K562 (cell line): Measurements from ENCODE around the gene CHERP. TPM values are rescaled to one million over a fixed set of nuclear protein-coding genes. Genes with fewer than 3 reads are reported as not detected.
A peak's percentile ranks its signal among the peaks of the same experiment; 100 is the strongest.

Experiments used
- ARID3A ChIP-seq: IDR thresholded peaks from 2 replicates; pipeline ENCODE4 v1.6.1; 2012; ENCODE audit warnings: low read depth, low read length, improper control_type of control experiment, borderline replicate concordance
- EP300 ChIP-seq: IDR thresholded peaks from 2 replicates; pipeline ENCODE4 v1.6.1; 2012; ENCODE audit warnings: low read length, improper control_type of control experiment
- HDAC1 ChIP-seq, 2 experiments: fragments of 450-650 bp; IDR thresholded peaks; 2 replicates each; pipeline ENCODE4 v1.6.1; 2016 to 2017; ENCODE audit warnings: inconsistent platforms in 1 of 2, mild to moderate bottlenecking in 1 of 2, moderate library complexity in 1 of 2
- HSF4 ChIP-seq: fragments of 250-450 bp; sonication (Bioruptor Pico); IDR thresholded peaks from 2 replicates; pipeline ENCODE4 v2.1.2; 2022; ENCODE audit warnings: mild to moderate bottlenecking, moderate library complexity, borderline replicate concordance
- KDM5B ChIP-seq: fragments of 200-600 bp; sonication (generic); IDR thresholded peaks from 2 replicates; pipeline ENCODE4 v1.6.1; 2012; ENCODE audit warnings: low read depth, mild to moderate bottlenecking, moderate library complexity, low read length, control low read depth, inconsistent platforms; ENCODE audit not compliant: insufficient replicate concordance
- KLF16 ChIP-seq: IDR thresholded peaks from 2 replicates; pipeline ENCODE4 v1.6.1; 2016; ENCODE audit warnings: antibody characterized with exemption
- MYC ChIP-seq, 2 experiments: fragments of 250-450 bp in 1 of 2; sonication (Bioruptor Pico) in 1 of 2; IDR thresholded peaks; 2 replicates each; pipeline versions ENCODE4 v1.5.1 to v1.6.1; 2012 to 2021; ENCODE audit warnings: low read depth in 2 of 2, borderline replicate concordance in 1 of 2, improper control_type of control experiment in 1 of 2, low read length in 1 of 2, mild to moderate bottlenecking in 1 of 2, moderate library complexity in 1 of 2
- NCOA2 ChIP-seq, 2 experiments: fragments of 450-650 bp; IDR thresholded peaks; 2 replicates each; pipeline ENCODE4 v1.6.1; 2018; ENCODE audit warnings: mild to moderate bottlenecking in 2 of 2, moderate library complexity in 1 of 2; ENCODE audit not compliant: partially characterized antibody in 2 of 2
- NFIX ChIP-seq: fragments of 250-450 bp; sonication (Bioruptor Pico); IDR thresholded peaks from 2 replicates; pipeline ENCODE4 v1.4.0; 2020; ENCODE audit warnings: low read depth, mild to moderate bottlenecking, moderate library complexity
- NR2F6 ChIP-seq: fragments of 450-650 bp; formaldehyde crosslinking; IDR thresholded peaks from 2 replicates; pipeline ENCODE4 v1.4.0; 2020; ENCODE audit warnings: mild to moderate bottlenecking
- PHF21A ChIP-seq: fragments of 450-650 bp; IDR thresholded peaks from 2 replicates; pipeline ENCODE4 v1.6.1; 2017; ENCODE audit warnings: low read depth, borderline replicate concordance
- RAD51 ChIP-seq: fragments of 450-650 bp; IDR thresholded peaks from 2 replicates; pipeline ENCODE4 v1.7.1; 2016; ENCODE audit warnings: low read depth, mild to moderate bottlenecking, borderline replicate concordance
- RBBP5 ChIP-seq: fragments of 200-600 bp; sonication (generic); IDR thresholded peaks from 2 replicates; pipeline ENCODE4 v1.6.1; 2012; ENCODE audit warnings: borderline replicate concordance, mild to moderate bottlenecking, low read length, control low read depth, inconsistent platforms; ENCODE audit not compliant: insufficient read depth, poor library complexity, severe bottlenecking
- SIN3B ChIP-seq: fragments of 450-650 bp; IDR thresholded peaks from 2 replicates; pipeline ENCODE4 v1.6.1; 2017; ENCODE audit warnings: low read depth, mild to moderate bottlenecking, moderate library complexity
- SP2 ChIP-seq: IDR thresholded peaks from 2 replicates; pipeline ENCODE4 v1.6.1; 2011; ENCODE audit warnings: mild to moderate bottlenecking, low read depth, low read length, moderate library complexity; ENCODE audit not compliant: poor library complexity, severe bottlenecking; ENCODE audit errors: extremely low read depth
- TFAM ChIP-seq: fragments of 250-450 bp; sonication (Bioruptor Pico); conservative IDR thresholded peaks from 2 replicates; pipeline ENCODE4 v1.5.0; 2021; ENCODE audit warnings: mild to moderate bottlenecking, moderate library complexity
- TOE1 ChIP-seq, 2 experiments: fragments of 450-650 bp in 1 of 2; sonication (generic) in 1 of 2; formaldehyde crosslinking in 1 of 2; IDR thresholded peaks; 2 replicates each; pipeline versions ENCODE4 v1.7.1 to v1.8.0; 2016 to 2022; ENCODE audit warnings: borderline replicate concordance in 2 of 2, mild to moderate bottlenecking in 2 of 2, antibody characterized with exemption in 1 of 2, inconsistent platforms in 1 of 2, low read depth in 1 of 2, missing genetic modification reagents in 1 of 2, moderate library complexity in 1 of 2
- ZBTB2 ChIP-seq: fragments of 450-650 bp; IDR thresholded peaks from 2 replicates; pipeline ENCODE4 v1.6.1; 2016; ENCODE audit warnings: antibody characterized with exemption
- ZC3H4 ChIP-seq: sonication (generic); formaldehyde crosslinking; IDR thresholded peaks from 2 replicates; pipeline ENCODE4 v1.9.0; 2021; ENCODE audit warnings: missing genetic modification reagents, borderline replicate concordance
- ZNF12 ChIP-seq: sonication (generic); formaldehyde crosslinking; IDR thresholded peaks from 2 replicates; pipeline ENCODE4 v1.4.0; 2020; ENCODE audit warnings: mild to moderate bottlenecking, missing genetic modification reagents
- ZNF3 ChIP-seq: fragments of 250-450 bp; sonication (Bioruptor Pico); IDR thresholded peaks from 2 replicates; pipeline ENCODE4 v1.5.0; 2021; ENCODE audit warnings: mild to moderate bottlenecking, moderate library complexity
- ZNF436 ChIP-seq: fragments of 250-450, 450-650 bp; sonication (Bioruptor Pico); formaldehyde crosslinking; IDR thresholded peaks from 2 replicates; pipeline ENCODE4 v1.7.0; 2020; ENCODE audit warnings: mild to moderate bottlenecking
- ZNF668 ChIP-seq: fragments of 250-450 bp; sonication (Bioruptor Pico); IDR thresholded peaks from 2 replicates; pipeline ENCODE4 v1.8.0; 2022; ENCODE audit warnings: mild to moderate bottlenecking, inconsistent platforms
- polyA plus RNA-seq, 8 experiments: library from polyadenylated mRNA; depleted of rRNA in 4 of 8; stranded (reverse) in 5 of 8; unstranded in 3 of 8; fragments of >200 nt; fragmentation: Nextera tagmentation in 2 of 8; fragmentation: Illumina TruSeq in 1 of 8; extraction: Ambion mirVana in 2 of 8; extraction: Trizol in 1 of 8; gene quantifications; 2 replicates each; pipeline versions ENCODE4 v1.2.1 to v1.2.3, GENCODE V29; 2011 to 2014; ENCODE audit warnings: inconsistent platforms in 1 of 8, missing spikeins in 1 of 8
- total RNA-seq, 7 experiments: library from RNA; depleted of rRNA in 6 of 7; stranded (reverse); fragments of >200 nt in 6 of 7; fragmentation: Illumina TruSeq in 2 of 7; extraction: Trizol in 2 of 7; gene quantifications; 2 replicates each; pipeline versions ENCODE4 v1.2.1 to v1.2.3, GENCODE V29; 2011 to 2021; ENCODE audit warnings: low replicate concordance in 1 of 7
- TF ChIP-seq, protein P1 (sequence below): fragments of 450-650 bp; conservative IDR thresholded peaks from 2 replicates; pipeline ENCODE4 v1.6.1; 2016; ENCODE audit warnings: missing genetic modification characterization, low read depth, mild to moderate bottlenecking, missing compliant biosample characterization, moderate library complexity

CHERP gene
- total and polyA plus RNA-seq, 9 of the 15 experiments (the other 6 are each of a cell fraction or from before 2014, with no cell fraction given): 0.60 to 85.1 (median 7.8) TPM

DNA sequence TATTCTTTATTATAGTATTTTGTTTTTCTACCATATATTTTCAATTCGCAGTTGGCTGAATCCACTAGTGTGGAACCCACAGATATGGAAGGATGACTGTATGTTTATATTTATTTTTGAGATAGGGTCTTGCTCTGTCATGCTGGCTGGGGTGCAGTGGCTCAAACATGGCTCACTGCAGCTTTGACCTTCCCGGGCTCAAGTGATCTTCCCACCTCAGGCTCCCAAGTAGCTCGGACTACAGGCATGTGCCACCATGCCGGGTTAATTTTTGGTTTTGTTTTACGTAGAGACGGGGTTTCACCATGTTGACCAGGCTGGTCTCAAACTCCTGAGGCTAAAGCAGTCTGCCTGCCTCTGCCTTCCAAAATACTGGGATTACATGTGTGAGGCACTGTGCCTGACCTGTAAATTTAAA lies 20.4 kb upstream of the CHERP start (continued):
- TF ChIP-seq TOE1 (IDR thresholded peaks at IDR 0.05; ENCODE audit: borderline replicate concordance) (no peak), TOE1 (CRISPR knock-in tag; IDR thresholded peaks at IDR 0.05; ENCODE audit: borderline replicate concordance, low read depth) (no peak), ZNF436 (CRISPR knock-in tag) (no peak), HDAC1 (IDR thresholded peaks at IDR 0.05) (no peak), ZNF668 (CRISPR knock-in tag) (no peak), NCOA2 (IDR thresholded peaks at IDR 0.05; ENCODE audit: partially characterized antibody in 2 of 2) (no peak), PHF21A (no peak), ARID3A (no peak), ZNF12 (CRISPR knock-in tag) (no peak), KLF16 (no peak), EP300 (peak; percentile 62; the same call in 1 of the 2 replicates), ZC3H4 (CRISPR knock-in tag) (no peak), ZNF3 (CRISPR knock-in tag) (no peak), NR2F6 (no peak), RAD51 (no peak), RBBP5 (peak; percentile 24), SP2 (no peak), KDM5B (no peak), HSF4 (CRISPR knock-in tag) (no peak; the same call in 1 of the 2 replicates), NFIX (CRISPR knock-in tag) (no peak), SIN3B (no peak), MYC (IDR thresholded peaks at IDR 0.05; ENCODE audit: low read depth, low read length) (no peak; the same call in 1 of the 2 replicates), MYC (CRISPR knock-in tag; IDR thresholded peaks at IDR 0.05; ENCODE audit: borderline replicate concordance, low read depth) (no peak), ZBTB2 (no peak), TFAM (CRISPR knock-in tag) (no peak)
- TF ChIP-seq, protein P1, sequence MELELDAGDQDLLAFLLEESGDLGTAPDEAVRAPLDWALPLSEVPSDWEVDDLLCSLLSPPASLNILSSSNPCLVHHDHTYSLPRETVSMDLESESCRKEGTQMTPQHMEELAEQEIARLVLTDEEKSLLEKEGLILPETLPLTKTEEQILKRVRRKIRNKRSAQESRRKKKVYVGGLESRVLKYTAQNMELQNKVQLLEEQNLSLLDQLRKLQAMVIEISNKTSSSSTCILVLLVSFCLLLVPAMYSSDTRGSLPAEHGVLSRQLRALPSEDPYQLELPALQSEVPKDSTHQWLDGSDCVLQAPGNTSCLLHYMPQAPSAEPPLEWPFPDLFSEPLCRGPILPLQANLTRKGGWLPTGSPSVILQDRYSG: 0 out of 2 replicates have a peak, but pooled peaks have one; percentile 56
